Astrocyte of the hippocampus (primary cell): ENCODE data around the gene LIPE.
"Not testable (repeated sequence)": the region's sequence is repeated elsewhere in the genome, so short reads cannot be mapped to it uniquely, and the experiment has no call there.

Experiments
- DNase-seq: peaks from one replicate; pipeline ENCODE4 v3.0.0; 2011; ENCODE audit warnings: low read depth, low spot score

LIPE gene

DNA sequence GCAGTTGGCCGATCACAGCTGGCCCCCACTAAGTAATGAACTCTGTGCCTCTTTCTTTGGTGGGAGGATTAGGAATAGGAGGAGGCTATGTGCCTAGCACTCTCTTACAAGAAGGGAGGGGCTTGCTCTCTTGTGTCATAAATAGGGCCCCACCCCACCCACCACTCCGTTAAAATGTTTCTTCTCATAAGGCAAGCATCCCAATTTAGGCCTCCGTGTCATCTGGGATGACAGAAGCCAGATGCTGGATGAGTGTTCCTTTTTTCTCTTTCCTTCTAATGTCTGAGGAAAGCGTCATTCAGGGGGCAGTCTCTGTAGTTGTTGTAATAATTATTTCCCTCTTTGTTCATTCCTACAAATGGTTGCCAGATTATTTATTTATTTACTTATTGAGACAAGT lies at the start of gene LIPE:
Gene LIPE, minus strand, starts transcription at position 76 of the 400 bp plus-strand sequence. CDS start 239 bp downstream, outside the sequence.
- no peak for DNase-seq

DNA sequence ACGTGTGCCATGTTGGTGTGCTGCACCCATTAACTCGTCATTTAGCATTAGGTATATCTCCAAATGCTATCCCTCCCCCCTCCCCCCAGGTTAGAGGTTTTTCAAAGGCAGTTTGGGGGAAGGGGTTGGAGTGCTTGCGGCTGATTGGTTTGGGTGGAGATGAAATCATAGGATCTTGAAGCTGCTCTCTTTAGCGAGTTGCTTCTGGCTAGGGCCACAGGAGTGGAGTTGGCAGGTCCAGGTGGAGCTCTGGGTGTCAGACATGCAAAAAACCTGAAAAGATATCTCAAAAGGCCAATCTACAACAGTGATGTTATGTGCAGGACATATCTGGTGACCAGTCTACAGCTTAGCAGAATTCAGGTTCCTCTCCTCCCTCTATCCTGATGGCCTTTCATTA lies 48.2 kb upstream of the LIPE start:
- no peak for DNase-seq

- no peak for DNase-seq
Measured at GRCh38 chr19:42474743-42475142, 47.6 kb upstream of the LIPE start.

GRCh38 chr19:42473686-42474085 lies 46.5 kb upstream of the LIPE start:
- DNase-seq, result no peak

GRCh38 chr19:42472402-42473147 lies 45.4 kb upstream of the LIPE start:
- DNase-seq, result no peak

DNA sequence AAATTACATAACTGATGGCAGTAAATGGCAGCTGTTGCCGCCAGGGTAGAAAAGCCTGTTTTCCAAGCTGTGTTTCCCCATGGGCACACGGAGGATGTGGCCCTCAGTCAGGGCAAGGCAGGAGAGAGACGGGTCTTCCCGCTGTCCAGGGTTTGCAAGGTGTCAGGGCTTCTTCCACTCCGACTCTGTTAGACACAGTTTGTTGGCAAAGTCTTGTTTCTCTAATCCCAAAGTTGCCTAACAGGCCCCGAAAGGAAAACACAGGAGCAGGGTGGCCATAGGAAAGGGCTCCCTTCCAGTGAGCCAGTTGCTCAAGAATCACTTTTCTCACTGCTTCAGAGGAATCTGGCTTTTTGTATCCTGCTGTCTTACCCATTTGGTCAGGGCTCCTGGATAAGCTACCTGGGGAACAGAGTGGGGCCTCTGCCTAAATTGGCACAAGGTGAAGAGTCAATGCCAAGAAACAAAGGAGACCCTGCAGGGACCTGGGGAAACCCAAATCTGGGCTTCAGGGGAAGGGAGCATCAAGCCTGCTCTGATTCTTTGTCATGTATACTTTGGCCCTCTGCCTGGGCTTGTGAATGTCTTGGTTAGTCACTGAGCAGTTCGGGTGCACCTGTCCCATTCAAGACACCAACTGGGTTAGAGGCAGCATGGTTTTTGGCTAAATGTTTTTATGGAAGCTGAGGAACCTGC lies 44.5 kb upstream of the LIPE start:
- peak; percentile 31 for DNase-seq

DNA sequence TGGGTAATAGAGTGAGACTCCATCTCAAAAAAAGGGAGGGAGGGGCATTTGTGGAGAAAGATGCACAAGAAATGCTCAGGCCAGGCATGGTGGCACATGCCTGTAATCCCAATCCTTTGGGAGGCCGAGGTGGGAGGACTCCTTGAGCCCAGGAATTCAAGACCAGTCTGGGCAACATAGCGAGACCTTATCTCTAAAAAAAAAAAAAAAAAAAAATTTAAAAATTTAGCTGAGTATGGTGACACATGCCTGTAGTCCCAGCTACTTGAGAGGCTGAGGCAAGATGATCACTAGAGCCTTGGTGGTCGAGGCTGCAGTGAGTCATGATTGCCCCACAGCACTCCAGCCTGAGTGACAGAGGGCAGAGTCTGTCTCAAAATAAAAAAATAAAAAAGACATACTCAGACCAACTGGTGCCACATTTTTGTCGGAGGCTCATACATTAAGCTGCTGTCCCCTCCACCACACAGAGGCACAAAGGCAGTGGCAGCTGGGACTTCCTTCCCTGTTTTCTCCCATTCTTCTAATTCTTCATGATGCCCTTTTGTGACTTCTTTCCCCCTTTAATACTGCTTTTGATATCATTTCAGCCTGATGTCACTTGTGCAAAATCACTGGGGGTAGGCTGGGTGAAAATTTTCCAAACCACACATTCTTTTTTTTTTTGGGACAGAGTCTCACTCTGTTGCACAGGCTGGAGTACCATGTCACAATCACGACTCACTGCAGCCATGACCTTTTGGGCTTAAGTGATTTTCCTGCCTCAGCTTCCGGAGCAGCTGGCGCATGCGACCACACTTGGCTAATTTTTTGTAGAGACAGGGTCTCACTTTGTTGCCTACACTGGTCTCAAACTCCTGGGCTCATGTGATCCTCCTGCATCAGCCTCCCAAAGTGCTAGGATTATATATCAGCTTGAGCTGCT lies 42.4 kb upstream of the LIPE start:
- peak; percentile 3 for DNase-seq

DNA sequence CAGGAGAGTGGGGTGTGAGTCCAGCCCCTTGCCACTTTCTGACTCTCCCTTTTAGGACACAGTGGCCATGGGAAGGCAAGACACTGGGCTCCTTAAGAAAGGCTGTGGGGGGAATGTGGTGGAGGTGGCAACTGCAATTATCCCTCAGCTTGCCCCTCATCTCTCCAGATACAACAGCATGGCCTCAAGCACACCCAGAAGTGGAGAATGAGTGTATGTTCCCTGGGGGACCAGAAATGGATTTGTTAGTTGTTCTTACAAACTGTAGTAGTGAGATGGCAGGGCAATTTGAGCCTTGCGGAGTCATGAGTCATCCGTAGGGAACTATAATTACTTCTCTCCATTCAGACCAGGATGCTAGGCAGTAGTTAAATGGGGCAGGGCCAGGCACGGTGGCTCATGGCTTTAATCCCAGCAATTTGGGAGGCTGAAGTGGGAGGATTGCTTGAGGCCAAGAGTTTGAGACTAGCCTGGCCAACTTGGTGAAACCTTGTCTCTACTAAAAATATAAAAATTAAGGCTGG lies 41.1 kb upstream of the LIPE start:
- peak; percentile 61 for DNase-seq

DNA sequence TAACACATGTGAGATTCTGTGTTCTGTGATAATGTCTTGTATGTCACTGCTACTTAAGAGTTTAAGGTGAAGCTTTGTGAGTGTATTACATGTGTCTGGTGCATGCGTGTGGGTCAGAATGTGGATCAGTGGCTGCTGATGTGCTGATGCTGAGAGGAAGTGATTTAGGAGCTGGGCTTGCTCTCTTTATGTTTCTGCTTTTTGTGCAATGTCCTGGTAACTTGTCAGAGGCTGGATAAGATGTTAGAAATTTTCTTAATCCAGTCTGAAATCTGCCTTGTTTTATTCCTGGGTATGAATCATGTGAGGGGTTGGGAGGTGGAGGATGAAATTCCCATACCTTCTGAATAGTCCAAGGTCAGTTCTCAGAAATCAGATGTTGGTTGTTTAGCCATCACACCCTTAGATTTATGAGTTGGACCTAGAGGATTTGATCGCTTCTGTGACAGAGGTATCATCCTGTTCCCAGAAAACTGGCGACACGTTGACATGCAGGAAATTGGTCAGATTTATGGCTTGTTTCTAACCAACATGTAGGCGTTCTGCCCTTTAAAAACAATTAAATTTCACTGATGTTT lies 40.1 kb upstream of the LIPE start:
- no peak for DNase-seq

DNA sequence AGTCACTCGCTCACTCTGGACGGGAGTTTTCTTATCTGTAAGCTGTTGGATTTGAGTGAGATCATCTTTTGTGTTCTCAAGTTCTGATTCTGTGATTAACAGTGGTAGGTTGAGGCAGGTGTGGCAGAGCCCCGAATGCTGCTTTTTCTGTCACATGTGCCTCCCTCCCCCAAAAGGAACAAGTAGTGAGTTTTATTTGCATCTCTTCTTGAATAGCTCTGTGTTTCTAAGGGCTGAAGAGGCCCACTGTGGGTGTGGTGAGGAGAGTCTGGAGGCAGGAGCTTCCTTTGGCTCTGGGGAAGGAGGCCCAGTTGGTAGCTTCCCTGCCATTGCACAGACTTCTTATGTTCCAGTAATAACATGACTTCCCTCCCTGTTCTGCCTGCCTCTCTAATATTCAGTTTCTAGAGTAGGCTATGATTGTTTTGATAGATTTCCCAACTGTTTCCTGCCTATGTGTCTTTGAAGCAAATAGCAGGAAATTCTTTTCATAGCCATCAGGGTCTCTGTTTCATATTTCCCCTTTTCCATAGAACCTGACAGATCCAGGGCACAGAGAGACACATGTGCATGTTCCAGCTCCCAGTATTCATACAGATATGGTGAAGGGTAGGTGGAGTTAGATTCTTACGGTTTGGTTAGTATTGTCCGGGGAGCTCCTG lies 39.5 kb upstream of the LIPE start:
- no peak for DNase-seq

GRCh38 chr19:42465827-42466280 lies 38.7 kb upstream of the LIPE start:
- no peak for DNase-seq

- no peak for DNase-seq
Measured at GRCh38 chr19:42461700-42462324, 34.6 kb upstream of the LIPE start.

DNA sequence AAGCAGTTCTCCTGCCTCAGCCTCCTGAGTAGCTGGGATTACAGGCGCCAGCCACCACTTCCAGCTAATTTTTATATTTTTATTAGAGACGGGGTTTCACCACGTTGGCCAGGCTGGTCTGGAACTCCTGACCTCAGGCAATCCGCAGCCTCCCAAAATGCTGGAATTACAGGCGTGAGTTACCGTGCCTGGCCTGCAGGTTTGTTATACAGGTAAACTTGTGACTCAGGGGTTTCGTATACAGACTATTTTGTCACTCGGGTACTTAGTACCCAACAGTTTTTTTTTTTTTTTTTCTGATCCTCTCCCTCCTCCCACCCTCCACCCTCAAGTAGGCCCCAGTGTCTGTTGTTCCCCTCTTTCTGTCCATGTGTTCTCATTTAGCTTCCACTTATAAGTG lies 34.0 kb upstream of the LIPE start:
- not testable (repeated sequence) for DNase-seq

DNA sequence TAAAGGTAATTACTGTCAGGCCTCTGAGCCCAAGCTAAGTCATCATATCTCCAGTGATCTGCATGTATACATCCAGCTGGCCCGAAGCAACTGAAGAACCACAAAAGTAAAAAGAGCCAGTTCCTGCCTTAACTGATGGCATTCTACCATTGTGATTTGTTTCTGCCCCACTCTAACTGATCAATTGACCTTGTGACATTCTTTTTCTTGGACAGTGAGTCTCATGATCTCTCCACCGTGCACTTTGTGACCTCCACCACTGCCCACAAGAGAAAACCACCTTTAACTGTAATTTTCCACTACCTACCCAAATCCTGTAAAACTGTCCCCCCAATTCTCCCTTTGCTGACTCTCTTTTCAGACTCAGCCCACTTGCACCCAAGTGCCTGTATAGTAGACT lies 32.7 kb upstream of the LIPE start:
- no peak for DNase-seq

- no peak for DNase-seq
Measured at GRCh38 chr19:42455621-42456081, 28.5 kb upstream of the LIPE start.

DNA sequence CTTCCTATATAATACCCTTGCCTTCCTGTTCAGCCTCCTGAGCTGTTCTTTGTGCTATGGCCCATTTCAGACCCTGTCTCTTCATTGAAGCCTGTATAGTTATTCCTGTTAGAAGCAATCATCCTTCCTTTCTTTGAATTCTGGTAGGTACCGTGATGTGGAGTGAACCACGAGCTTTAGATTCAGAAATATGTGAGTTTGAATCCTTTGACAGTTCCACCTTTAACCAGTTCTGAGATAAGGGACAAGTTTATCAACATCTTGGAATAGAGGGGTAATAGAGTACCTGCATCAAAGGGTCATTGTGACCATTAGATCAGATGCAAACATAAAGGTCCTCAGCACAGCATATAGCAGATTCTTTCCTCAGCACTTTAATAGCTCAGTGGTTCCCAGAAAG lies 27.9 kb upstream of the LIPE start:
- no peak for DNase-seq

DNA sequence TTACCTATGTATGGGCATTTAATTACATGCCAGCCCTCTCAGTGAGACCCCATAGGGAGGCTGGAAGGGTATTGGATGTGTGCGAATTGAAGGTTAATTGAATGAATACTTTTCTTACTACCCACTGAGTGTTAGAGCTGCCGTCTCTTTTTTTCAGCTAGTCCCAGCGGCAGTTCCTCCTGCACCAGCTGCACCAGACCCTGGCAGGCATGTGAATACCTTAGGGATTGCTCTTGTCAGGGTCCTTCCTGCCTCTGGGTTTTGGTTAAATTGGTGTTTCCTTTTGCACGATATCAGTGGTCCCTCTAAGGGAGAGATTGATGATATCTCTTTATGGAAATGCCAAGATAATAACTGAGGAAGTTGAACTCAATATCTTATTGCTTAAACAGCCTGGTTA lies 25.4 kb upstream of the LIPE start:
- DNase-seq, result no peak

GRCh38 chr19:42450314-42450934 lies 23.2 kb upstream of the LIPE start:
- peak; percentile 87 for DNase-seq

DNA sequence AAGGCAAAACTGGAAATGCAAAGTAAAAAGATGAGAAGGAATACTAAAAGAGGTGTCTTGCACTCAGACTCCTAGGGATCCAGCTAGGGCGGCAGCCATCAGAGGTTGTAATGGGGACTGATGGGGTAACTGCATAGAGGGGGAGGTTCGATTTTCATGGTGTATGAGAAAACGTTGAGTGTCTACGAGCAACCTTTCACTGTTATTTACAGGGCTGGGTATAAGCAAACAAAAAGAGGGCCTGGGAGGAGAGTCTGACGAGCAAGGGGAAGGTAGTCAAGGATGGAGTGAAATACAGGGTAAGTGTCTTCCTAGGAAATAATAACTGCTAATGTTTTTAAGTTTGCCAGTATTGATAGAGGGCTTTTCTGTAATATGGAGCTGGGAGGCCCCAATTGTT lies 21.1 kb upstream of the LIPE start:
- not testable (repeated sequence) for DNase-seq

- DNase-seq, result no peak
Measured at GRCh38 chr19:42445948-42446347, 18.8 kb upstream of the LIPE start.
